Stimulated activated naive CD8-positive, alpha-beta T cell treated with anti-CD3 and anti-CD28 coated beads, Interleukin-15, Interleukin-2, amounts not matched to agents 100 ng/mL and 50 ng/mL, for 24 hours (primary cell): ENCODE results near the gene PACSIN2.

Experiments
- H3K27ac Mint-ChIP-seq: one replicate; pipeline ENCODE4 v1.8.0; 2021; ENCODE audit warnings: mild to moderate bottlenecking, mixed read lengths
- H3K27me3 Mint-ChIP-seq: one replicate; pipeline ENCODE4 v1.8.0; 2021; ENCODE audit warnings: mixed read lengths
- H3K36me3 Mint-ChIP-seq: one replicate; pipeline ENCODE4 v1.8.0; 2021; ENCODE audit warnings: low read depth, mixed read lengths
- H3K4me1 Mint-ChIP-seq: one replicate; pipeline ENCODE4 v1.8.0; 2021; ENCODE audit warnings: low read depth, mixed read lengths
- H3K4me3 Mint-ChIP-seq: one replicate; pipeline ENCODE4 v1.8.0; 2021; ENCODE audit warnings: mild to moderate bottlenecking, mixed read lengths
- H3K9me3 Mint-ChIP-seq: one replicate; pipeline ENCODE4 v1.8.0; 2021; ENCODE audit warnings: mixed read lengths

The PACSIN2 gene

DNA sequence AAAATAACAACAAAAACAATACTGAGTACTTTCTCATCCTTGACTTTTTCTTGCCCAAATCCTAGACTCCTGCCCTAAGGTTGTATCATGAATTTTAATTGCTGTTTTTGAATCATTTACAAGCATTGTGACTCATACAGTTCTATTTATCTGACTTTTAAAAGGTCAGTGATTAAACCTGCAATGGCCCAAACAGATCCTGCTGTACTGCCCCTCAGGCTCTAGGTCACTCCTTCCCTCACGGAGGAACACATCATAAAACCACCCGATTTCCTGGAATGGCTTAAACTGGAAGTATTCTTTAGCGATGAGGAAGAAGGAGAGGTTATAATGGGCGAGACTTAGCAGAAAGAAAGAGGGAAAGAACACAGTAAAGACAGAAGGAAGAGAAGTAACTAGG, 170.2 kb downstream of the PACSIN2 start:
- Mint-ChIP-seq H3K4me3 (no peak overlapping the region), H3K27ac (peak overlapping the region; percentile 43), H3K4me1 (peaks cover 13% of the 10 kb centered on the region), H3K36me3 (peaks cover 44% of the 10 kb centered on the region), H3K27me3 (no peaks in the 10 kb centered on the region), H3K9me3 (no peaks in the 10 kb centered on the region)

DNA sequence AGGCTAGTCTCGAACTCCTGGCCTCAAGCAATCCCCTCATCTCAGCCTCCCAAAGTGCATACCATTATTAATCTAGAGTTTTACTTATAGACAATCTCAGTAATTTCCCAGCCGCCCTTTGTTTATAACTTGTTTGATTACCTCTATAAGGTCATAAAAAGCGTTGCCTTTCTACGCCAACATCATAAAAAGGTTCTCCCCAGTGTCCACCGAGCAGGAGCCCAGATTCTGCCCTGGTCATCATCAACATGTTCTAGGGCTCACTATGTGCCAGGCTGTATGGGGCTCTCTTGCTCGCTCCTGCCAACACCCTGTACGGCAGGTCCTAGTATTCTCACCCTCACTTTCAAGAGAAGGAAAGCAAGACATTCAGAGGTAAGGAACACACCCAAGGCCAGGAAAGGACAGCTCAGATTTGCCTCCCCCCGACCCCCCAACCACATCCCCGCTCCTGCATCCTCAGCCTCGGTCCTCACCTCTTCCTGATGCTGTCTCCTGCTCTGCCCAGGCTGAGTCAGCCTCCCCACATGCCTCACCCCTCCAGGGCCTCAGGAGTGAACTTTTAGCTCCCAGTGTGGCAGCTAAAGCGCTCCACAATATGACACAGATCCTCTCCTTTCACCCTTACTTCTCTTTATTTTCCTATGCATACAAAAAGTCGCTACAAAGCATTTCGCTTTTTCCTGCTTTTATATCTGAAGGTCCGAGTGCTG, 172.1 kb downstream of the PACSIN2 start:
- H3K36me3 Mint-ChIP-seq = peaks cover 48% of the 10 kb centered on the region

DNA sequence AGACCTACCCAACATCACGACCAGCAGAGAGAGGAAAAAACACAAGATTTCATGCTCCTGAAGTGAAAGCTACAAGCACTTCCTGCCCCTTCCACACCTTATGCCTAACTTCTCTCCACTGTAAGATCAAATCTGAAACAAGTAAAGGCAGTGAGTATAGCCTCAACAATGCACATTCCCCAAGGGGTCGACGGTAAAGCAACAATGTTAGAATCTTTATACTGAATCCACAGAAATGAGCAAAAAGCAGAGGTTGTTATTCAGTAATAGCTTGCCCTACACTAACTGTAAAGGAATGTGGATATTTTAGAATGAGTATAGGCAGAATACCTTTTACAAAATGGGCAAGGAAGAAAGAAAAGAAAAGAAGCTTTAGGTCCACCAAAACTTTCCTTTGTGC, 173.5 kb downstream of the PACSIN2 start:
- H3K9me3 Mint-ChIP-seq = no peaks in the 10 kb centered on the region
- H3K36me3 Mint-ChIP-seq = peaks cover 54% of the 10 kb centered on the region
- H3K4me1 Mint-ChIP-seq = peaks cover 13% of the 10 kb centered on the region
- H3K27ac Mint-ChIP-seq = no peak overlapping the region
- H3K4me3 Mint-ChIP-seq = no peak overlapping the region
- no peaks in the 10 kb centered on the region for H3K27me3 Mint-ChIP-seq

More for the DNA sequence above, 172.1 kb downstream of the PACSIN2 start:
- Mint-ChIP-seq H3K27ac (no peak overlapping the region), H3K27me3 (no peaks in the 10 kb centered on the region), H3K9me3 (no peaks in the 10 kb centered on the region), H3K4me3 (no peak overlapping the region), H3K4me1 (peaks cover 13% of the 10 kb centered on the region)

DNA sequence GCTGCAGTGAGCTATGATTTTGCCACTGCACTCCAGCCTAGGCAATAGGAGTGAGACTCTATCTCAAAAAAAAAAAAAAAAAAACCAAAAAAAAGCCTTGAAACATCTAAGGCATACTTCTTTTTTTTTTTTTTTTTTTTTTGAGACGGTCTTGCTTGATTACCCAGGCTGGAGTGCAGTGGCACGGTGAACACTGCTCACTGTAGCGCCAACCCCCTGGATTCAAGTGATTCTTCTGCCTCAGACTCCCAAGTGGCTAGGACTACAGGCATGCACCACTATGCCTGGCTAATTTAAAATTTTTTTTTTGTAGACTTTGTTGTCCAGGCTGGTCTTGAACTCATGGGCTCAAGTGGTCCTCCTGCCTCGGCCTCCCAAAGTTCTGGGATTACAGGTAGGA, 177.4 kb downstream of the PACSIN2 start:
- H3K4me1 Mint-ChIP-seq = no peaks in the 10 kb centered on the region
- no peaks in the 10 kb centered on the region for H3K27me3 Mint-ChIP-seq
- no peak overlapping the region for H3K4me3 Mint-ChIP-seq
- peaks cover 39% of the 10 kb centered on the region for H3K36me3 Mint-ChIP-seq
- no peak overlapping the region for H3K27ac Mint-ChIP-seq
- H3K9me3 Mint-ChIP-seq = no peaks in the 10 kb centered on the region

DNA sequence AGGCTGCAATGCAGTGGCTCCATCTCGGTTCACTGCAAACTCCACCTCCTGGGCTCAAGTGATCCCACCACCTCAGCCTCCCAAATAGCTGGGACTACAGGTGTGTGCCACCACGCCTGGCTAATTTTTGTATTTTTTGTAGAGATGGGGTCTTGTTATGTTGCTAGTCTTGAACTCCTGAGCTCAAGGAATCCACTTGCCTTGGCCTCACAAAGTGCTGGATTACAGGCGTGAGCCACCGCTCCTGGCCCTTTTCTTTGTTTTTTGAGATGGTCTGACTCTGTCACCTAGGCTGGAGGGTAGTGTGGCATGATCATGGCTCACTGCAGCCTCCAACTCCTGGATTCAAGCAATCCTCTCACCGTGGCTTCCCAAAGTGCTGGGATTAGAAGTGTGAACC, 178.9 kb downstream of the PACSIN2 start:
- Mint-ChIP-seq H3K27me3 (no peaks in the 10 kb centered on the region), H3K27ac (no peak overlapping the region), H3K9me3 (no peaks in the 10 kb centered on the region), H3K36me3 (peaks cover 40% of the 10 kb centered on the region), H3K4me3 (no peak overlapping the region), H3K4me1 (no peaks in the 10 kb centered on the region)

DNA sequence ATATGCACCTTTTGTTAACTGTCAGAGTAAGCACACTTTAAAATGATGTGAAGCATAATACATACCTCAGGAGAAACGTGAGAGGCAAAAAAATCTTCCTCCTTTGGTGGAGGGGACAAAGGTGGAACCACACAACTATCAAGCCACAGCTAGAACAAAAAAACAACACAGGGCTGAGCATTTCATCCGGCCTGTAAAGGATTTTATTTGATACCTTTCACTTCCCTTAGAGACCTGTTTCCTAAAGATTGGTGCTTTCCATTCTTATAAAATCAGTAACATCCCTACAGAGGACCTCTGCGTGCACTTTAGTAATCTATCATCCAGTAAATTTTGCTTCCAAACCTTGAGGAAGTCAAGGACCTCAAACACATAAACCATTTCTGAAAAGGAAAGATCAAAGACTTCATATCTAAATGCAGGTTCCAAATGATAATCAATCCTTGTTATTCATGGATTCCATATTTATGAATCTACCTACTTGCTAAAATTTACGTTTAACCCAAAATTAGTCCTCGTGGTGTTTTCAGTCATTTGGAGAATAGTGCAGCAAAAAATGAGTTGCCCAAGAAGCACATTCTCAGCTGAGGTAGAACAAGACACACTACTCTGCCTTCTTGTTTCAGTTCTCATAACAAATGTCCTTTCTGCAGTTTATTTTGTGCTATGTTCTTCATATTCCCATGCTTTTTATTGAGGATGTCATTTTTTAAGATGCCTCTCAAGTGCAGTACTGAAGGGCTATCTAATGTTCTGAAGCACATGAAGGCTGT, 180.6 kb downstream of the PACSIN2 start:
- Mint-ChIP-seq H3K27ac (no peak overlapping the region), H3K27me3 (no peaks in the 10 kb centered on the region), H3K36me3 (peaks cover 42% of the 10 kb centered on the region), H3K9me3 (no peaks in the 10 kb centered on the region), H3K4me1 (peaks cover 1% of the 10 kb centered on the region), H3K4me3 (no peak overlapping the region)

DNA sequence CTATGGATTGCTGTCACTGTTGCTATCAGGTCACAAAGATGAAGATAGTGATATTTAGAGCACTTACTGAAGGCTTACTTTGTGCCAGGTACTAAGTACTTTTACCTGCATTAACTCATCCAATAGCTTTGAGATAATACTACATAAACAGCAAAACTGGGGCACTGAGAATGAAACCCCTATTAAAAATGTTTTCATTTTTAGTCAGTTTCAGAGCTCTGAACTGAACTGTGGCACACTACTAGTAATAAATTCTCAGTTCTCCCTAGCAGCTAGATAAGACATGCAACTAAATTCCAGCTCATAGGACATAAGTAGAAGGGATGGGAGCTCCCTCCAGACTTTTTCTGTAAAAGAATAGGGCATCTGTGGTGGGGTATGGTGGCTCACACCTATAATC, 181.8 kb downstream of the PACSIN2 start:
- Mint-ChIP-seq H3K4me3 (no peak overlapping the region), H3K27me3 (no peaks in the 10 kb centered on the region), H3K9me3 (no peaks in the 10 kb centered on the region), H3K27ac (no peak overlapping the region), H3K36me3 (peaks cover 47% of the 10 kb centered on the region), H3K4me1 (peaks cover 7% of the 10 kb centered on the region)

DNA sequence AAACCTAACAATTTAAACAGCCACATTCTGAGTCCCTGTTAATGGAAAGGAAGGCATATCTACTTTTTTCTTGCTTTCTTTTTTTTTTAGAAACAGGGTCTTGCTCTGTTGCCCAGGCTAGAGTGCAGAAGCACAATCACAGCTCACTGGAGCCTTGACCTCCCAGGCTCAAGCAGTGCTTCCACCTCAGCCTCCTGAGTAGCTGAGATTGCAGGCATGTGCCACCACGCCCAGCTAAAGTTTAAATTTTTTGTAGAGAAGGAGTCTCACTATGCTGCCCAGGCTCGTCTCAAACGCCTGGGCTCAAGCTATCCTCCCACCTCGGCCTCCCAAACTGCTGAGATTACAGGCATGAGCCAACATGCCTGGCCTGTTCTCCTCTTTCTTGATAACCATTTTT, 183.2 kb downstream of the PACSIN2 start:
- no peaks in the 10 kb centered on the region for H3K27me3 Mint-ChIP-seq
- no peak overlapping the region for H3K27ac Mint-ChIP-seq
- H3K4me3 Mint-ChIP-seq = no peak overlapping the region
- H3K9me3 Mint-ChIP-seq = no peaks in the 10 kb centered on the region
- peaks cover 7% of the 10 kb centered on the region for H3K4me1 Mint-ChIP-seq
- peaks cover 54% of the 10 kb centered on the region for H3K36me3 Mint-ChIP-seq

DNA sequence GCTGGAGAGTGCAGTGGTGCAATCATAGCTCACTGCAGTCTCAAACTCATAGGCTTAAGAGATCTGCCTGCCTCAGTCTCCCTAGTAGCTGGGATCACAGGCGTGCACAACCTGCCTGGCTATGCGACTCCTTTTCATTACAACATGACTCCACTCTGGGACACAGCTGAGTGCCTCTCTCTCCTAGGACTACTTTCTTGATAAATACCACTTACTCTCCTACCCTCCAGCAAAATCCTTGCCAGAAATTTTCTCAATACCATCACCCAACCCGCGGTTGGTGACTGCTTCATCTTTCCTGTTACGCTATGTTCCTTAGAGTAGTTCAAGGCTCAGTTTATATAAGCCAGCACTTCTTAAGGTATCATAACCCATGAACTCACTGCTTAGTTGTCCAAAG, 184.8 kb downstream of the PACSIN2 start:
- Mint-ChIP-seq H3K9me3 (no peaks in the 10 kb centered on the region), H3K27ac (no peak overlapping the region), H3K4me3 (no peak overlapping the region), H3K27me3 (no peaks in the 10 kb centered on the region), H3K36me3 (peaks cover 52% of the 10 kb centered on the region), H3K4me1 (peaks cover 7% of the 10 kb centered on the region)

DNA sequence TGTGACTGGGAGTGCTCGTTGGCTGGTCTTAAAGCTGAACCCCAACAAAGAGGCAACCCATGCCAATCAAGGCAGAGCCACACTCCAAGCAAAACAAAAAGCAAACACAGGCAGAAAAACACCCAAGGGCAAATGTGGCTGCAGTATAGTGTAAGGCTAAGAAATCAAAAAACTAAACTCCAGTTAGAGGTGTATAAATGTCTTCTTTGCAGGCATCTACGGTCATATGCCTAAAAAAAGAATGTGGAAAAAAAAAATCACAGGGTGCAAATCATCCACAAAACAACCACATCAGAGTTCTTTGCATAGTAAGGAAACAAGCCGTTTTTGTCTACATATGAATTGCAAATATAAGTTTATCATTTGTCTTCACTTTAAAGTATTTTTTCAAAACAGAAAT, 185.6 kb downstream of the PACSIN2 start:
- no peaks in the 10 kb centered on the region for H3K27me3 Mint-ChIP-seq
- H3K4me3 Mint-ChIP-seq = no peak overlapping the region
- no peaks in the 10 kb centered on the region for H3K9me3 Mint-ChIP-seq
- peaks cover 7% of the 10 kb centered on the region for H3K4me1 Mint-ChIP-seq
- H3K36me3 Mint-ChIP-seq = peaks cover 50% of the 10 kb centered on the region
- H3K27ac Mint-ChIP-seq = no peak overlapping the region

DNA sequence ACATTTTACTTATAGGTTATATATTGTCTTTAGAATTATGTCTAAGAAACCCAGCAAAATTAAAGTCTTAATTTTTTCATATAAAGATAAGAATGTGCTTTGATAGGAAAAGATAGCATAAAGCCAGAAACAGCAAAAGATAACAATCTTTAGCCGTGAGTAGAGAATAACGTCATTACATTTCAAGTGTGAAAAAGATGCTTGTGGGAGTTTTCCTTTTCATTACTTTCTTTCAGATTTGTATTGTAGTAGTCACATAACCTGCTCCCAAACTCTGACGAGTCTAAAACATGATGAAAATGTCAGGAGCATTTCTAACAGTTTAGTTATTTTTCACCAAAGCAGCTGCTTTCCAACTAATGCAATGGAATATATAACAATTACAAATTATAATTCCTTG, 189.2 kb downstream of the PACSIN2 start:
- H3K4me3 Mint-ChIP-seq = no peak overlapping the region
- peaks cover 7% of the 10 kb centered on the region for H3K4me1 Mint-ChIP-seq
- H3K36me3 Mint-ChIP-seq = peaks cover 55% of the 10 kb centered on the region
- no peaks in the 10 kb centered on the region for H3K27me3 Mint-ChIP-seq
- no peaks in the 10 kb centered on the region for H3K9me3 Mint-ChIP-seq
- no peak overlapping the region for H3K27ac Mint-ChIP-seq

DNA sequence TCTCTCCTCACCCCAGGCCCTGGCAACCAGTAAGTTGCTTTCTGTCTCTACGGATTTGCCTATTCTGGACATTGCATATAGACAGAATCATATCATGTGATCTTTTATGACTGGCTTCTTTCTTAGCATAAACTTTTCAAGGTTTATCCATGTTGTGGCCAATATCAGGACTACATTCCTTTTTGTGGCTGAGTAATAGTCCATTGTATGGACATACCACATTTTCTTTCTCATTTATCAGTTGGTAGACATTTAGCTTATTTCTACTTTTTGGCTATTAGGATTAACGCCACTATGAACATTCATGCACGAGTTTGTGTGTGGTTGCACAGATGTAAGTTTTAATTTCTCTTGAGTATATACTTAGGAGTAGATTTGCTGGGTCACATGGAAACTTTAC, 193.6 kb downstream of the PACSIN2 start:
- Mint-ChIP-seq H3K4me3 (no peak overlapping the region), H3K36me3 (peaks cover 40% of the 10 kb centered on the region), H3K27me3 (no peaks in the 10 kb centered on the region), H3K9me3 (no peaks in the 10 kb centered on the region), H3K27ac (no peak overlapping the region), H3K4me1 (no peaks in the 10 kb centered on the region)

DNA sequence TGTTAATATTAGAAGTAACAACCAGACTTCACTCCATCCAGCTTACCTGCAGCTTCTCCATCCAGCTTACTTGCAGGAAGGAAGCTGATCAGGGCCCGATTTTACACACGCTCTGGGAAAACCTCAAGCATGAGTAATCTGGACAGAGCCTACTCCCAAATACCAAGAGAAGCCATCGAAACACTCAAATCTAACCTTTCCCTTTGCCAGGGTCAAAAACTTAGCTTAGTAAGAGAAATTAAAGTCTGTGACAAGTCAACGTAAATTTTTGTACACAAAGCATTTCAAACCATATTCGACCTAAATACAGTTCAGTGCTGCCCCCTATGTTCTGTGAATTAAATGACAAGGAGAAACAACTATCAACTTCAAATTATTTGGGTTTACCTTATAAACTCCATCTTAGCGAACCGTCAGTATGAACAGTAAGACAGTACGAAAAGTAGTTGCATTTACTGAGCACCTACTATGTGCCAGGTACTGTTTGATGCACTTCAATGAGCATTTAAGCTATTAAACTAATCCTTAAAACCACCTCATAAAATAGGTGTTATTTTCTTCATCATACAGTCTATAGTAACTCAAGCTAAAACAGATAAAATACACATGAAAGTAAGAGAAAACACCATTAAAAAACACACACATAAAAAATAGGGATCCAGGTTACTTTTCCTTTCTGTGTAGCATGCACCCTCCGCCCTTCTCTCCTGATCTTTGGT, 194.7 kb downstream of the PACSIN2 start:
- Mint-ChIP-seq H3K4me3 (no peak overlapping the region), H3K9me3 (no peaks in the 10 kb centered on the region), H3K4me1 (no peaks in the 10 kb centered on the region), H3K27me3 (no peaks in the 10 kb centered on the region), H3K36me3 (peaks cover 40% of the 10 kb centered on the region), H3K27ac (no peak overlapping the region)
